HUES64 (cell line): ENCODE data around the gene PGD.

Source experiments
- H3K27ac ChIP-seq: 2 replicates; pipeline ENCODE4 v1.7.0; 2013; ENCODE audit warnings: low read depth, low read length, inconsistent platforms
- H3K27me3 ChIP-seq: 2 replicates; pipeline ENCODE4 v1.6.1; 2013; ENCODE audit warnings: mild to moderate bottlenecking, low read length; ENCODE audit not compliant: insufficient read depth
- H3K36me3 ChIP-seq: 2 replicates; pipeline ENCODE4 v1.6.1; 2013; ENCODE audit warnings: mild to moderate bottlenecking, low read length; ENCODE audit not compliant: insufficient read depth
- H3K4me1 ChIP-seq: 2 replicates; pipeline ENCODE4 v1.6.1; 2013; ENCODE audit warnings: mild to moderate bottlenecking, low read length, moderate library complexity; ENCODE audit not compliant: insufficient read depth
- H3K4me3 ChIP-seq: 2 replicates; pipeline ENCODE4 v1.5.1; 2013; ENCODE audit warnings: mild to moderate bottlenecking, low read length, moderate library complexity
- H3K9ac ChIP-seq: 2 replicates; pipeline ENCODE4 v1.6.1; 2013; ENCODE audit warnings: mild to moderate bottlenecking, low read depth, low read length
- H3K9me3 ChIP-seq: 2 replicates; pipeline ENCODE4 v1.6.1; 2013; ENCODE audit warnings: low read depth, low read length; ENCODE audit not compliant: insufficient read depth
- WGBS: fragments of 150-250, 120-280 bp; methylation state at CpG from one replicate; pipeline ENCODE4 v1.1.7; 2013; ENCODE audit warnings: missing lambda C conversion rate; 5-methylcytosine and 5-hydroxymethylcytosine counted together

Gene PGD

GRCh38 chr1:10379676-10380075 is 19.2 kb upstream of the PGD start:
- H3K27ac ChIP-seq = no peak overlapping the region
- H3K27me3 ChIP-seq = no peaks in the 10 kb centered on the region
- no peak overlapping the region for H3K9ac ChIP-seq
- H3K4me1 ChIP-seq = no peaks in the 10 kb centered on the region
- H3K9me3 ChIP-seq = no peaks in the 10 kb centered on the region
- H3K4me3 ChIP-seq = no peak overlapping the region
- 96% methylated on average over 6 of the region's 6 CpGs for WGBS
- H3K36me3 ChIP-seq = peaks cover 54% of the 10 kb centered on the region

GRCh38 chr1:10380594-10381275 is 18.1 kb upstream of the PGD start:
- Histone ChIP-seq H3K4me3 (no peak overlapping the region), H3K36me3 (peaks cover 45% of the 10 kb centered on the region), H3K27me3 (no peaks in the 10 kb centered on the region), H3K27ac (no peak overlapping the region), H3K4me1 (no peaks in the 10 kb centered on the region), H3K9me3 (no peaks in the 10 kb centered on the region), H3K9ac (no peak overlapping the region)
- WGBS = 91% methylated on average over 5 of the region's 5 CpGs

- 83% methylated on average over 4 of the region's 4 CpGs for WGBS
- H3K9ac ChIP-seq = no peak overlapping the region
- H3K9me3 ChIP-seq = no peaks in the 10 kb centered on the region
- no peak overlapping the region for H3K27ac ChIP-seq
- H3K27me3 ChIP-seq = no peaks in the 10 kb centered on the region
- H3K4me1 ChIP-seq = peaks cover 14% of the 10 kb centered on the region
- H3K36me3 ChIP-seq = peaks cover 26% of the 10 kb centered on the region
- H3K4me3 ChIP-seq = no peak overlapping the region
These were observed 15.2 kb upstream of the PGD start for GRCh38 chr1:10383630-10384029.

- Histone ChIP-seq H3K4me1 (peaks cover 14% of the 10 kb centered on the region), H3K4me3 (no peak overlapping the region), H3K9me3 (no peaks in the 10 kb centered on the region), H3K36me3 (peaks cover 20% of the 10 kb centered on the region), H3K27me3 (no peaks in the 10 kb centered on the region), H3K27ac (no peak overlapping the region), H3K9ac (no peak overlapping the region)
- 97% methylated on average over 8 of the region's 8 CpGs for WGBS
These were observed 14.6 kb upstream of the PGD start for GRCh38 chr1:10384219-10384618.

- H3K27me3 ChIP-seq = no peaks in the 10 kb centered on the region
- H3K9me3 ChIP-seq = no peaks in the 10 kb centered on the region
- H3K9ac ChIP-seq = peak overlapping the region; percentile 46; the same call in 1 of the 2 replicates
- no peak overlapping the region for H3K4me3 ChIP-seq
- H3K4me1 ChIP-seq = peaks cover 14% of the 10 kb centered on the region
- peak overlapping the region; percentile 47 for H3K27ac ChIP-seq
- 0 out of 2 replicates have a peak, but pooled peaks cover 4% of the 10 kb centered on the region for H3K36me3 ChIP-seq
- 92% methylated on average over 11 of the region's 12 CpGs for WGBS
These were observed 11.8 kb upstream of the PGD start for GRCh38 chr1:10386761-10387676.

- Histone ChIP-seq H3K4me1 (peaks cover 14% of the 10 kb centered on the region), H3K9me3 (no peaks in the 10 kb centered on the region), H3K4me3 (no peak overlapping the region), H3K27me3 (no peaks in the 10 kb centered on the region), H3K36me3 (0 out of 2 replicates have a peak, but pooled peaks cover 4% of the 10 kb centered on the region), H3K9ac (peak overlapping the region; percentile 46; the same call in 1 of the 2 replicates), H3K27ac (peak overlapping the region; percentile 47)
- WGBS = 78% methylated on average over 3 of the region's 3 CpGs
These were observed 11.0 kb upstream of the PGD start for GRCh38 chr1:10387677-10388386.

- peaks cover 14% of the 10 kb centered on the region for H3K4me1 ChIP-seq
- peak overlapping the region; percentile 47 for H3K27ac ChIP-seq
- no peaks in the 10 kb centered on the region for H3K9me3 ChIP-seq
- 88% methylated on average over 3 of the region's 3 CpGs for WGBS
- H3K36me3 ChIP-seq = 0 out of 2 replicates have a peak, but pooled peaks cover 4% of the 10 kb centered on the region
- H3K9ac ChIP-seq = peak overlapping the region; percentile 46; the same call in 1 of the 2 replicates
- no peaks in the 10 kb centered on the region for H3K27me3 ChIP-seq
- H3K4me3 ChIP-seq = no peak overlapping the region
These were observed 10.5 kb upstream of the PGD start for GRCh38 chr1:10388387-10388715.

GRCh38 chr1:10389271-10389973 is 9.4 kb upstream of the PGD start:
- 95% methylated on average over 6 of the region's 6 CpGs for WGBS
- H3K9me3 ChIP-seq = peaks cover 3% of the 10 kb centered on the region; the same call in 1 of the 2 replicates
- H3K27ac ChIP-seq = no peak overlapping the region
- no peak overlapping the region for H3K9ac ChIP-seq
- H3K27me3 ChIP-seq = no peaks in the 10 kb centered on the region
- H3K36me3 ChIP-seq = peaks cover 4% of the 10 kb centered on the region; the same call in 1 of the 2 replicates
- H3K4me1 ChIP-seq = peaks cover 14% of the 10 kb centered on the region
- H3K4me3 ChIP-seq = no peak overlapping the region

GRCh38 chr1:10396870-10397269 is 2.0 kb upstream of the PGD start:
- H3K27ac ChIP-seq = no peak overlapping the region
- no peak overlapping the region for H3K9ac ChIP-seq
- peaks cover 5% of the 10 kb centered on the region; the same call in 1 of the 2 replicates for H3K4me1 ChIP-seq
- H3K4me3 ChIP-seq = no peak overlapping the region
- peaks cover 15% of the 10 kb centered on the region for H3K36me3 ChIP-seq
- no peaks in the 10 kb centered on the region for H3K27me3 ChIP-seq
- peaks cover 5% of the 10 kb centered on the region; the same call in 1 of the 2 replicates for H3K9me3 ChIP-seq
- 98% methylated on average over 2 of the region's 3 CpGs for WGBS

GRCh38 chr1:10398278-10398733 is 558 bp upstream of the PGD start:
- H3K4me1 ChIP-seq = peaks cover 5% of the 10 kb centered on the region; the same call in 1 of the 2 replicates
- WGBS = 2% methylated on average over 34 of the region's 34 CpGs
- H3K4me3 ChIP-seq = peak overlapping the region; percentile 75
- H3K27me3 ChIP-seq = no peaks in the 10 kb centered on the region
- H3K36me3 ChIP-seq = peaks cover 30% of the 10 kb centered on the region
- H3K9me3 ChIP-seq = peaks cover 5% of the 10 kb centered on the region; the same call in 1 of the 2 replicates
- H3K27ac ChIP-seq = peak overlapping the region; percentile 17; the same call in 1 of the 2 replicates
- peak overlapping the region; percentile 62 for H3K9ac ChIP-seq
